Hepatic stellate cell (primary cell): Measurements from ENCODE around the gene SCLY.

Experiments used
- DNase-seq: peaks from one replicate; pipeline ENCODE4 v3.0.0; 2011; ENCODE audit warnings: low spot score

The SCLY gene

GRCh38 chr2:238069877-238070276, 9.1 kb downstream of the SCLY start:
- no peak for DNase-seq

GRCh38 chr2:238075397-238075796, 14.6 kb downstream of the SCLY start:
- DNase-seq = no peak

GRCh38 chr2:238077292-238077691, 16.5 kb downstream of the SCLY start:
- no peak for DNase-seq

GRCh38 chr2:238079874-238080327, 19.1 kb downstream of the SCLY start:
- no peak for DNase-seq

GRCh38 chr2:238080518-238080917, 19.7 kb downstream of the SCLY start:
- DNase-seq = no peak

GRCh38 chr2:238081150-238081549, 20.3 kb downstream of the SCLY start:
- DNase-seq = no peak

GRCh38 chr2:238081561-238081960, 20.8 kb downstream of the SCLY start:
- no peak for DNase-seq

- DNase-seq = no peak
Observed at GRCh38 chr2:238082151-238082550, 21.4 kb downstream of the SCLY start.

GRCh38 chr2:238082827-238083226, 22.0 kb downstream of the SCLY start:
- DNase-seq = no peak

- no peak for DNase-seq
Observed at GRCh38 chr2:238083919-238084318, 23.1 kb downstream of the SCLY start.

- no peak for DNase-seq
Observed at GRCh38 chr2:238084761-238085160, 24.0 kb downstream of the SCLY start.

GRCh38 chr2:238085899-238086298, 25.1 kb downstream of the SCLY start:
- DNase-seq = no peak

- DNase-seq = no peak
Observed at GRCh38 chr2:238087211-238087610, 26.4 kb downstream of the SCLY start.

GRCh38 chr2:238090887-238091286, 30.1 kb downstream of the SCLY start:
- no peak for DNase-seq

- DNase-seq = no peak
Observed at GRCh38 chr2:238091436-238092060, 30.7 kb downstream of the SCLY start.

GRCh38 chr2:238092486-238093035, 31.8 kb downstream of the SCLY start:
- no peak for DNase-seq

- no peak for DNase-seq
Observed at GRCh38 chr2:238093181-238094140, 32.7 kb downstream of the SCLY start.

- DNase-seq = no peak
Observed at GRCh38 chr2:238094438-238095022, 33.7 kb downstream of the SCLY start.

- DNase-seq = no peak
Observed at GRCh38 chr2:238095143-238095542, 34.3 kb downstream of the SCLY start.

- no peak for DNase-seq
Observed at GRCh38 chr2:238096311-238097011, 35.7 kb downstream of the SCLY start.

GRCh38 chr2:238097201-238097987, 36.6 kb downstream of the SCLY start:
- no peak for DNase-seq
